WTC11 (cell line): Measurements from ENCODE around the gene MAGI2. TPM values are rescaled to one million over a fixed set of nuclear protein-coding genes. Genes with fewer than 3 reads are reported as not detected.

Source experiments
- ATAC-seq: fragments of 200-7000 bp; cut with Tn5 transposase; 2 replicates; pipeline ENCODE4 v1.10.0; 2021; ENCODE audit warnings: mild to moderate bottlenecking, moderate library complexity
- CTCF ChIA-PET: fragments of 300-600 bp; sonication (Branson Sonifier 250); formaldehyde crosslinking; loops from one replicate; lab custom pipeline; 2021; ENCODE audit warnings: antibody characterized with exemption; lab: Charles Lee
- POLR2A ChIA-PET: fragments of 350-600 bp; sonication (Branson Sonifier 250); formaldehyde crosslinking; loops from one replicate; lab custom pipeline; 2021; ENCODE audit warnings: antibody characterized with exemption; lab: Charles Lee
- DNase-seq: peaks from one replicate; pipeline ENCODE4 v3.0.0; 2021; ENCODE audit warnings: low spot score
- H3K27ac Mint-ChIP-seq: 2 replicates; pipeline ENCODE4 v1.8.0; 2021; ENCODE audit warnings: mixed read lengths
- H3K27me3 Mint-ChIP-seq: 2 replicates; pipeline ENCODE4 v1.8.0; 2021; ENCODE audit warnings: low read depth, mild to moderate bottlenecking, moderate library complexity, mixed read lengths
- H3K36me3 Mint-ChIP-seq: 2 replicates; pipeline ENCODE4 v1.8.0; 2021; ENCODE audit warnings: mixed read lengths
- H3K4me1 Mint-ChIP-seq: 2 replicates; pipeline ENCODE4 v1.8.0; 2022; ENCODE audit warnings: mixed read lengths
- H3K4me3 Mint-ChIP-seq: 2 replicates; pipeline ENCODE4 v1.8.0; 2021; ENCODE audit warnings: mild to moderate bottlenecking, moderate library complexity, mixed read lengths
- H3K9me3 Mint-ChIP-seq: 2 replicates; pipeline ENCODE4 v1.8.0; 2021; ENCODE audit warnings: mixed read lengths
- CREB1 ChIP-seq: sonication (generic); formaldehyde crosslinking; IDR thresholded peaks from 2 replicates; pipeline ENCODE4 v1.8.0; 2023; ENCODE audit warnings: mild to moderate bottlenecking, missing genetic modification reagents
- KAT7 ChIP-seq: sonication (generic); formaldehyde crosslinking; IDR thresholded peaks from 2 replicates; pipeline ENCODE4 v1.8.1; 2023; ENCODE audit warnings: missing genetic modification reagents, mild to moderate bottlenecking, borderline replicate concordance
- PRDM15 ChIP-seq: sonication (generic); formaldehyde crosslinking; IDR thresholded peaks from 2 replicates; pipeline ENCODE4 v1.8.0; 2022; ENCODE audit warnings: missing genetic modification reagents
- RORB ChIP-seq: fragments of 250-450 bp; sonication (Bioruptor Pico); IDR thresholded peaks from 2 replicates; pipeline ENCODE4 v1.9.0; 2021; ENCODE audit warnings: mild to moderate bottlenecking
- SMAD4 ChIP-seq: sonication (generic); formaldehyde crosslinking; IDR thresholded peaks from 2 replicates; pipeline ENCODE4 v1.8.0; 2022; ENCODE audit warnings: mild to moderate bottlenecking, missing genetic modification reagents
- SOX15 ChIP-seq: fragments of 250-450 bp; sonication (Bioruptor Pico); IDR thresholded peaks from 2 replicates; pipeline ENCODE4 v1.9.0; 2021; ENCODE audit warnings: mild to moderate bottlenecking
- SP1 ChIP-seq: sonication (generic); formaldehyde crosslinking; conservative IDR thresholded peaks from 2 replicates; pipeline ENCODE4 v1.8.1; 2022; ENCODE audit warnings: missing genetic modification reagents
- TCF7 ChIP-seq: sonication (generic); formaldehyde crosslinking; IDR thresholded peaks from 2 replicates; pipeline ENCODE4 v1.8.0; 2022; ENCODE audit warnings: mild to moderate bottlenecking, low read depth, missing genetic modification reagents, moderate library complexity
- ZNF317 ChIP-seq: sonication (generic); formaldehyde crosslinking; IDR thresholded peaks from 2 replicates; pipeline ENCODE4 v1.8.1; 2023; ENCODE audit warnings: low read depth, mild to moderate bottlenecking, moderate library complexity, missing genetic modification reagents, borderline replicate concordance
- ZNF532 ChIP-seq: fragments of 250-450 bp; sonication (Bioruptor Pico); IDR thresholded peaks from 2 replicates; pipeline ENCODE4 v1.9.0; 2021; ENCODE audit warnings: mild to moderate bottlenecking, borderline replicate concordance
- total RNA-seq: library from RNA; stranded (reverse); gene quantifications from 3 replicates; pipeline ENCODE4 v1.2.3, GENCODE V29; 2021
- TF ChIP-seq, protein P1 (sequence below): sonication (generic); formaldehyde crosslinking; IDR thresholded peaks from 2 replicates; pipeline ENCODE4 v1.8.1; 2022; ENCODE audit warnings: mild to moderate bottlenecking, missing genetic modification reagents, moderate library complexity, borderline replicate concordance
- TF ChIP-seq, protein P2 (sequence below): sonication (generic); formaldehyde crosslinking; IDR thresholded peaks from 2 replicates; pipeline ENCODE4 v1.8.1; 2023; ENCODE audit warnings: mild to moderate bottlenecking, missing genetic modification reagents

The MAGI2 gene
- total RNA-seq, 1 experiment from 2014 or later = 26.6 TPM

DNA sequence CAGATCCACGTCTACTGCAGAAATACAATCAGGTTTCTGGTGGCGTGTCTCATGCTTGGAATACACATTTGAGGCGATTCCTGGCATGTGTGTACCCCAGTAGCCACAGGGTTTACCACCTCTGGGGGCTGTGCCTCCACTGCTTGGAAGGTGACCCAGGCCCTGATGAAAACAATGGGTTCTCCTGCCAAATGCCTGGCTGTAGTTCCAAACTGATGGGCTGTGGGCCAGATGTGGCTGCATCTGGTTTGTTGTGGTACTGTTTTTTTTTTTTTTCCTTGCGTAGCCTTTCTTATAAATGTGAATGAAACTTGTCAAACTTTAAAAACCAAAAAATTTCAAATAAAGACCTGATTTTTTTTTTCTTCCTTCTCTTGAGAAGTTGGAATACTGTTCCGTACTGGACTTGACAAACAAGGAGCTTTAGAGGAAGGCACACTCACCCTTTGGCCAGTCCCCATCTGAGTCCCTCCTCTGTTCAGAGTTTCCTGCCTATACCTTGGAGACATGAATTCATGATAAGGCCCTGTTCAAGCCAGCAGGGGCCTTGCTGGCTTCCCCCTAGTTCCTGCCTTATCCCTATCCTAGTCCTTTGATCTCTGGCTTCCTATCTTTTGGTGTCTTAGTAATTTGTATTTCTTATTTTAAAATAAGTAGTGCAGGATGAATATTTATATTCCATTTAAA, 1437.8 kb downstream of the MAGI2 start:
- ChIA-PET POLR2A (no interaction called here), CTCF (interaction anchor here (0.6 to 0.8 kb wide), 2 partner anchors 24 to 130 kb away, joined by 3 to 4 read pairs; no protein-coding TSS in a partner anchor)
- peaks cover 15% of the 10 kb centered on the region for H3K27me3 Mint-ChIP-seq
- ATAC-seq (no peak), DNase-seq (no peak)
- TF ChIP-seq CREB1 (CRISPR knock-in tag) (no peak), KAT7 (CRISPR knock-in tag) (no peak), PRDM15 (no peak), SOX15 (no peak), SMAD4 (CRISPR knock-in tag) (no peak), ZNF532 (no peak), SP1 (CRISPR knock-in tag) (no peak)
- TF ChIP-seq, protein P1, sequence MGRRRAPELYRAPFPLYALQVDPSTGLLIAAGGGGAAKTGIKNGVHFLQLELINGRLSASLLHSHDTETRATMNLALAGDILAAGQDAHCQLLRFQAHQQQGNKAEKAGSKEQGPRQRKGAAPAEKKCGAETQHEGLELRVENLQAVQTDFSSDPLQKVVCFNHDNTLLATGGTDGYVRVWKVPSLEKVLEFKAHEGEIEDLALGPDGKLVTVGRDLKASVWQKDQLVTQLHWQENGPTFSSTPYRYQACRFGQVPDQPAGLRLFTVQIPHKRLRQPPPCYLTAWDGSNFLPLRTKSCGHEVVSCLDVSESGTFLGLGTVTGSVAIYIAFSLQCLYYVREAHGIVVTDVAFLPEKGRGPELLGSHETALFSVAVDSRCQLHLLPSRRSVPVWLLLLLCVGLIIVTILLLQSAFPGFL = no peak
- H3K4me3 Mint-ChIP-seq = no peak overlapping the region
- no peaks in the 10 kb centered on the region for H3K36me3 Mint-ChIP-seq
- no peaks in the 10 kb centered on the region for H3K9me3 Mint-ChIP-seq
- peaks cover 52% of the 10 kb centered on the region for H3K4me1 Mint-ChIP-seq
- no peak overlapping the region for H3K27ac Mint-ChIP-seq

- Mint-ChIP-seq H3K36me3 (no peaks in the 10 kb centered on the region), H3K27me3 (peaks cover 15% of the 10 kb centered on the region), H3K9me3 (no peaks in the 10 kb centered on the region), H3K4me3 (no peak overlapping the region), H3K4me1 (peaks cover 54% of the 10 kb centered on the region), H3K27ac (no peak overlapping the region)
- no peak for TF ChIP-seq ZNF317 (CRISPR knock-in tag)
- TF ChIP-seq RORB = no peak
- no peak for DNase-seq
- POLR2A ChIA-PET = no interaction called here
- ATAC-seq = no peak
- CTCF ChIA-PET = no interaction called here
Observed at GRCh38 chr7:78014401-78014800, 1439.1 kb downstream of the MAGI2 start.

DNA sequence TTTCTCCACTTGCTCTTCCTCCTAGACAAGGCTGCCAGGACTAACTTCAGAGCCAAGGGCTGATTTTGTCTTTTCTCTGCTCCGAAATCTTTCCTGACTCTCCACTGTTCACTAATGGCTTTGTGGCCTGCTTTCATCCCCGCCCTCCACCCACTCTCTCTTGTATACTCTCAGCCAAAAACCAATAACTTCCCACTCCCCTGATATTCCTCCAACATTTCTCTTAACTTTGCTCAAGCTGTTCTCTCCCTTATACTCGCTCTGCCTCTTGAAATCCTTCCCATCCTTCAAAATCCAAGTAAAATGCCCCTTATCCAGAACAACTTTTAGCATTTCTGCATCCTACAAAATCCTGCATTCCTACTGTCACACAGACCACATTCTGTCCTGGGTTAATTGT, 1440.1 kb downstream of the MAGI2 start:
- no peak for TF ChIP-seq TCF7 (CRISPR knock-in tag)
- TF ChIP-seq, protein P2, sequence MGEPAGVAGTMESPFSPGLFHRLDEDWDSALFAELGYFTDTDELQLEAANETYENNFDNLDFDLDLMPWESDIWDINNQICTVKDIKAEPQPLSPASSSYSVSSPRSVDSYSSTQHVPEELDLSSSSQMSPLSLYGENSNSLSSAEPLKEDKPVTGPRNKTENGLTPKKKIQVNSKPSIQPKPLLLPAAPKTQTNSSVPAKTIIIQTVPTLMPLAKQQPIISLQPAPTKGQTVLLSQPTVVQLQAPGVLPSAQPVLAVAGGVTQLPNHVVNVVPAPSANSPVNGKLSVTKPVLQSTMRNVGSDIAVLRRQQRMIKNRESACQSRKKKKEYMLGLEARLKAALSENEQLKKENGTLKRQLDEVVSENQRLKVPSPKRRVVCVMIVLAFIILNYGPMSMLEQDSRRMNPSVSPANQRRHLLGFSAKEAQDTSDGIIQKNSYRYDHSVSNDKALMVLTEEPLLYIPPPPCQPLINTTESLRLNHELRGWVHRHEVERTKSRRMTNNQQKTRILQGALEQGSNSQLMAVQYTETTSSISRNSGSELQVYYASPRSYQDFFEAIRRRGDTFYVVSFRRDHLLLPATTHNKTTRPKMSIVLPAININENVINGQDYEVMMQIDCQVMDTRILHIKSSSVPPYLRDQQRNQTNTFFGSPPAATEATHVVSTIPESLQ (CRISPR knock-in tag) = no peak
- TF ChIP-seq, all 79 proteins: peak for 0
- CTCF ChIA-PET = no interaction called here
- no peak overlapping the region for H3K27ac Mint-ChIP-seq

More for the DNA sequence above, 1440.1 kb downstream of the MAGI2 start:
- Mint-ChIP-seq H3K27me3 (peaks cover 8% of the 10 kb centered on the region), H3K4me1 (peaks cover 47% of the 10 kb centered on the region), H3K9me3 (no peaks in the 10 kb centered on the region), H3K4me3 (no peak overlapping the region), H3K36me3 (no peaks in the 10 kb centered on the region)
- ATAC-seq = no peak
- POLR2A ChIA-PET = no interaction called here
- DNase-seq = no peak
